Chondrocyte (in vitro differentiated cells): ENCODE data around the gene CLASP1. TPM values are rescaled to one million over a fixed set of nuclear protein-coding genes. Genes with fewer than 3 reads are reported as not detected.
"Not testable (repeated sequence)": the region's sequence is repeated elsewhere in the genome, so short reads cannot be mapped to it uniquely, and the experiment has no call there.

ENCODE experiments used
- DNase-seq: peaks from one replicate; pipeline ENCODE4 v3.0.0; 2021; ENCODE audit warnings: mixed read lengths, low spot score
- H3K27ac Mint-ChIP-seq: one replicate; pipeline ENCODE4 v1.8.0; 2021; ENCODE audit warnings: mild to moderate bottlenecking, moderate library complexity, mixed read lengths; ENCODE audit not compliant: unreplicated experiment
- H3K27me3 Mint-ChIP-seq: 2 replicates; pipeline ENCODE4 v1.8.0; 2021; ENCODE audit warnings: low read depth, mixed read lengths
- H3K36me3 Mint-ChIP-seq: 2 replicates; pipeline ENCODE4 v1.8.0; 2021; ENCODE audit warnings: low read depth, mixed read lengths
- H3K4me1 Mint-ChIP-seq: 2 replicates; pipeline ENCODE4 v1.8.0; 2021; ENCODE audit warnings: low read depth, mild to moderate bottlenecking, mixed read lengths
- H3K4me3 Mint-ChIP-seq: one replicate; pipeline ENCODE4 v1.8.0; 2021; ENCODE audit warnings: mild to moderate bottlenecking, moderate library complexity, mixed read lengths; ENCODE audit not compliant: unreplicated experiment
- H3K9me3 Mint-ChIP-seq: 2 replicates; pipeline ENCODE4 v1.8.0; 2021; ENCODE audit warnings: low read depth, mixed read lengths
- CTCF ChIP-seq: fragments of 200-600 bp; sonication (generic); IDR thresholded peaks from 2 replicates; pipeline ENCODE4 v1.5.0; 2021; ENCODE audit warnings: antibody characterized with exemption, mild to moderate bottlenecking, moderate library complexity
- total RNA-seq: library from RNA; stranded (reverse); gene quantifications from 3 replicates; pipeline ENCODE4 v1.2.1, GENCODE V29; 2021

CLASP1 gene
- total RNA-seq, 1 donor from 2014 or later, result 56.0 TPM

GRCh38 chr2:121304941-121305340 lies 344.3 kb downstream of the CLASP1 start:
- Mint-ChIP-seq H3K27ac (no peak overlapping the region), H3K9me3 (peaks cover 7% of the 10 kb centered on the region), H3K4me1 (no peaks in the 10 kb centered on the region), H3K4me3 (no peak overlapping the region), H3K27me3 (peaks cover 60% of the 10 kb centered on the region), H3K36me3 (no peaks in the 10 kb centered on the region)
- no peak for DNase-seq
- TF ChIP-seq CTCF, result no peak

- Mint-ChIP-seq H3K9me3 (peaks cover 4% of the 10 kb centered on the region), H3K4me3 (no peak overlapping the region), H3K36me3 (no peaks in the 10 kb centered on the region), H3K27me3 (peaks cover 56% of the 10 kb centered on the region), H3K27ac (no peak overlapping the region), H3K4me1 (no peaks in the 10 kb centered on the region)
- DNase-seq, result no peak
- no peak for TF ChIP-seq CTCF
Observed at GRCh38 chr2:121303531-121304263, 345.6 kb downstream of the CLASP1 start.

GRCh38 chr2:121301190-121301589 lies 348.1 kb downstream of the CLASP1 start:
- H3K4me3 Mint-ChIP-seq, H3K27ac Mint-ChIP-seq, H3K9me3 Mint-ChIP-seq, H3K4me1 Mint-ChIP-seq, DNase-seq, H3K36me3 Mint-ChIP-seq: not testable (repeated sequence)
- H3K27me3 Mint-ChIP-seq, result peaks cover 49% of the 10 kb centered on the region

GRCh38 chr2:121298476-121298875 lies 350.8 kb downstream of the CLASP1 start:
- Mint-ChIP-seq H3K27me3 (peaks cover 46% of the 10 kb centered on the region), H3K36me3 (no peaks in the 10 kb centered on the region), H3K9me3 (no peaks in the 10 kb centered on the region), H3K27ac (no peak overlapping the region), H3K4me1 (no peaks in the 10 kb centered on the region), H3K4me3 (no peak overlapping the region)
- no peak for TF ChIP-seq CTCF
- no peak for DNase-seq

GRCh38 chr2:121297866-121298265 lies 351.4 kb downstream of the CLASP1 start:
- not testable (repeated sequence) for H3K36me3 Mint-ChIP-seq, H3K4me3 Mint-ChIP-seq, H3K27ac Mint-ChIP-seq, H3K4me1 Mint-ChIP-seq, H3K9me3 Mint-ChIP-seq, DNase-seq
- H3K27me3 Mint-ChIP-seq, result peaks cover 52% of the 10 kb centered on the region

- DNase-seq, result no peak
- Mint-ChIP-seq H3K27ac (no peak overlapping the region), H3K27me3 (peaks cover 51% of the 10 kb centered on the region), H3K4me1 (no peaks in the 10 kb centered on the region), H3K9me3 (no peaks in the 10 kb centered on the region), H3K4me3 (no peak overlapping the region), H3K36me3 (no peaks in the 10 kb centered on the region)
- TF ChIP-seq CTCF, result peak; percentile 79
Observed at GRCh38 chr2:121297217-121297830, 351.9 kb downstream of the CLASP1 start.
